Measurements from ENCODE around the gene IGSF9.

Gene IGSF9

DNA sequence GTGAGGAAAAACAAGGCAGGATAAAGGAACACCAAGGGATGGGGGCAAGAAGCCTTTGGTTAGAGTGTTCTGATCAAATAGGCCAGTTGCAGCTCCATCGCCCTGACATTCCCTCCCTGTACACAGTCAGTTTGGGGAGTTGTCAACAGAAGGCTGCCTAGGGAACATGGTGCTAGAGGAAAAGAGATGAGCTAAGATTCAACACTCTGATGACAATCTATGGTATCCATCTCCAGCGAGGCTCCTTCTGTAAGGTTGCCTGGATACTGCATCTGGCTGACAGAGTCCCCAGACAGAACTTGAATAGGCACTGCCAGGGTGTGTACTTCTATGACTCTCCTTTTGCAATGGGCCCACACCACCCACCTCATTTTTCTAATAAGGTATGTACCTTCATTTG is 19.9 kb upstream of the IGSF9 start:
- DNase-seq (ENCODE audit: low read depth), result no peak
- TF ChIP-seq, protein P1, sequence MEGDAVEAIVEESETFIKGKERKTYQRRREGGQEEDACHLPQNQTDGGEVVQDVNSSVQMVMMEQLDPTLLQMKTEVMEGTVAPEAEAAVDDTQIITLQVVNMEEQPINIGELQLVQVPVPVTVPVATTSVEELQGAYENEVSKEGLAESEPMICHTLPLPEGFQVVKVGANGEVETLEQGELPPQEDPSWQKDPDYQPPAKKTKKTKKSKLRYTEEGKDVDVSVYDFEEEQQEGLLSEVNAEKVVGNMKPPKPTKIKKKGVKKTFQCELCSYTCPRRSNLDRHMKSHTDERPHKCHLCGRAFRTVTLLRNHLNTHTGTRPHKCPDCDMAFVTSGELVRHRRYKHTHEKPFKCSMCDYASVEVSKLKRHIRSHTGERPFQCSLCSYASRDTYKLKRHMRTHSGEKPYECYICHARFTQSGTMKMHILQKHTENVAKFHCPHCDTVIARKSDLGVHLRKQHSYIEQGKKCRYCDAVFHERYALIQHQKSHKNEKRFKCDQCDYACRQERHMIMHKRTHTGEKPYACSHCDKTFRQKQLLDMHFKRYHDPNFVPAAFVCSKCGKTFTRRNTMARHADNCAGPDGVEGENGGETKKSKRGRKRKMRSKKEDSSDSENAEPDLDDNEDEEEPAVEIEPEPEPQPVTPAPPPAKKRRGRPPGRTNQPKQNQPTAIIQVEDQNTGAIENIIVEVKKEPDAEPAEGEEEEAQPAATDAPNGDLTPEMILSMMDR (IDR thresholded peaks at IDR 0.05; ENCODE audit: insufficient read depth, low read depth, low read length, missing control alignments), result no peak
- H3K4me3 ChIP-seq (ENCODE audit: low read depth, low read length), result no peak overlapping the region

DNA sequence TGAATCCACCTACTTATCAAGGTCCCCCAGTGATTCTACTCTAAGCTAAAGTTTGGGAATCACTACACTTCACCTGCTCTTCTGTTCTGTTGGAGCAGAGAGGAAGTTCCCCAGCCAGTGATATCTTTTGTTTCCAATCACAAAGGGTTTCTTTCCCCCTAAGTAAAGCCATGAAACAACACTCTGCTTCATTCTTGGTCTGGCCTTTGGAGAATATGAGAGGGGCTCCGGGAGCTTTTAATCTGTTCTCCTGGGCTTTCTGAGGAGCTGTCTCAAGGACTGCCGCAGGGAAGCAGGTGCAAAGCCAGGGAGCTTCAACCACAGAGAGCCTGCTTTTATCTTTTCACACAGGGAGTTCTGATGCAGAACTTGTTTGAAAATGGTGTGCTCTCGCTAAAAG is 18.7 kb upstream of the IGSF9 start:
- no peak overlapping the region for H3K4me3 ChIP-seq (ENCODE audit: low read depth, low read length)
- no peak for DNase-seq (ENCODE audit: low read depth)

DNA sequence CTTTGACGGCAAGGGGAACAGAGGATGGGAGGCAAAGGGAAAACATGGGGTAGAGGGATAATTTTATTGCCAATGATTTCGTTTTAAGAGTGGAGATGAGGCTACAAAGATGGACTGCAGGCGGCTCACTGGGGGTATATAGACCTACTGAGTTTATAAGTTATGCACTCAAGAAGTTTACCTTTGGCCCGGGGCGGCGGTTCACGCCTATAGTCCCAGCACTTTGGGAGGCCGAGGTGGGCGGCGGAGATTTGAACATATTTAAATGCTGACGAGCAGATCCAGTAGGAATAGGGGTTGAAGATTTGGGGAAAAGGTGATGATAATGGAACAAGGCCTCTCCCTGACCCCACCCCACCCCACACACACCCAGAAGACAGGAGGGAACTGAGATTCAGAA is 16.8 kb upstream of the IGSF9 start:
- no peak for DNase-seq (ENCODE audit: low read depth)
- no peak overlapping the region for H3K4me3 ChIP-seq (ENCODE audit: low read depth, low read length)
- TF ChIP-seq, protein P1 (IDR thresholded peaks at IDR 0.05; ENCODE audit: insufficient read depth, low read depth, low read length, missing control alignments), result no peak

More for the DNA sequence above, 18.7 kb upstream of the IGSF9 start:
- TF ChIP-seq, protein P1 (IDR thresholded peaks at IDR 0.05; ENCODE audit: insufficient read depth, low read depth, low read length, missing control alignments), result no peak

DNA sequence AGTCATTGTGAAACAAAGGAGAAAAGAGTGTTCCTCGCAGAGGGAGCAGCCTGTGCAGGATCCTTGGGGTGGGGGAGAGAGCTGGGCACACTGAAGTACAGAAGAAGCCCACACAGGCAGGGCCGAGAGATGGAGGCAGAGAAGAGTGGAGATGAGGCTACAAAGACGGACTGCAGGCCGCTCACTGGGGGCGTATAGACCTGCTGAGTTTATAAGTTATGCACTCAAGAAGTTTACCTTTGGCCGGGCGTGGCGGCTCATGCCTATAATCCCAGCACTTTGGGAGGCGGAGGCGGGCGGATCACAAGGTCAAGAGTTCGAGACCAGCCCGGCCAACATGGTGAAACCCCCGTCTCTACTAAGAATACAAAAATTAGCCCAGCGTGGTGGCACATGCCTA is 16.2 kb upstream of the IGSF9 start:
- no peak overlapping the region for H3K4me3 ChIP-seq (ENCODE audit: low read depth, low read length)
- TF ChIP-seq, protein P1 (IDR thresholded peaks at IDR 0.05; ENCODE audit: insufficient read depth, low read depth, low read length, missing control alignments), result no peak
- no peak for DNase-seq (ENCODE audit: low read depth)

DNA sequence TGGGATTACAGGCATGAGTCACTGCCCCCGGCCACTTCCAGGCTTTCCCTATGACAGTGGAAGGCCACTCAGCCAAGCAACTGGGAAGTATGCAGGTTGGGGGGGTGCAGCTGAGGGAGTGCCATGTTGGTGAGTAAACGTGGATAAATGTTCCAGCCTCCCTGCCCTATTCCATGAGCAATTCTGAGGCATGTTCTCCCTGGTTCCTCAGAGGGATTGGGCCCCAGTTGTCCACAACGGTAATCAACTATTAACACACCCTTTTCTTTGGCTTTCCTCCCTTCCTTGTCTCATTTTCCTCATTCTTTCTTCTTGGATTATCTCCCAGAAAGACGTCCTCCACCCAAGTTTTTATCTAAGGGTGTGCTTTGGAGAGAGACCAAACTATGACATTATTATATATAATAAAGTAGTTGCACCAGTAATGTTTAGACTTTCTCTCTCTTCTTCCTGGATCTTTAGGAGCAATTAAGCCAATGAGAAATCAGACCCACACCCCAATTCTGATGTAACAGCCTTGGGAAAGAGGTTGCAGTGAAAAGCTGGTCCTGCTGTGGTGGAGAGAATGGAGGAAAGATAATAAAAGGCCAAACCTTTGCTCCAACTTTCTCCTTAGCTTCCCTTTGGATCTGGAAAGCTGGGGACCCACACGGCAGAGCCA is 15.4 kb upstream of the IGSF9 start:
- TF ChIP-seq, protein P1 (IDR thresholded peaks at IDR 0.05; ENCODE audit: insufficient read depth, low read depth, low read length, missing control alignments), result no peak
- no peak overlapping the region for H3K4me3 ChIP-seq (ENCODE audit: low read depth, low read length)
- no peak for DNase-seq (ENCODE audit: low read depth)

DNA sequence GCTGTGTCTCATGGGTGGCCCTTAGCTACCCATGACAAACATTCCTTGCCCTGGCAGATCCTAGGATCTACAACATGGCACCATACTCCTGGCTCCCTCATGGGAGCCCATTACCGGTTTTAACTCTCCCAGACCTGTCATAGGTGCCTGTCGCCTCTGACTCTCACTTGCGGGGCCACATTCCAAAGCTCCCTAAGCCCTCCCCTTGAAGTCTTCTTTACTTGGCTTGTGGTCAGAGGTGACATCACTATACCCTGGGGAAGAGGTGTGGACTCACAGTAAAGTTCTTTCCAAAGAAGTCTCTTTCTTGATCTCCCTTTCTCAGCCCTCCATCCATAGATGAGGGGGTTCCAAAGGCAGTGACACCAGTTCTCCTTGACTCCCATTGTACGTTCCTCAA is 14.0 kb upstream of the IGSF9 start:
- no peak overlapping the region for H3K4me3 ChIP-seq (ENCODE audit: low read depth, low read length)
- no peak for DNase-seq (ENCODE audit: low read depth)

More for the DNA sequence above, 14.0 kb upstream of the IGSF9 start:
- TF ChIP-seq, protein P1 (IDR thresholded peaks at IDR 0.05; ENCODE audit: insufficient read depth, low read depth, low read length, missing control alignments), result no peak
